HG03457 (cell line): ENCODE data around the gene FBXW12.

Experiments used
- ATAC-seq: cut with Tn5 transposase; IDR thresholded peaks from one replicate; pipeline ENCODE4 v1.9.1; 2021; ENCODE audit warnings: moderate number of reproducible peaks; ENCODE audit not compliant: unreplicated experiment

Gene FBXW12

DNA sequence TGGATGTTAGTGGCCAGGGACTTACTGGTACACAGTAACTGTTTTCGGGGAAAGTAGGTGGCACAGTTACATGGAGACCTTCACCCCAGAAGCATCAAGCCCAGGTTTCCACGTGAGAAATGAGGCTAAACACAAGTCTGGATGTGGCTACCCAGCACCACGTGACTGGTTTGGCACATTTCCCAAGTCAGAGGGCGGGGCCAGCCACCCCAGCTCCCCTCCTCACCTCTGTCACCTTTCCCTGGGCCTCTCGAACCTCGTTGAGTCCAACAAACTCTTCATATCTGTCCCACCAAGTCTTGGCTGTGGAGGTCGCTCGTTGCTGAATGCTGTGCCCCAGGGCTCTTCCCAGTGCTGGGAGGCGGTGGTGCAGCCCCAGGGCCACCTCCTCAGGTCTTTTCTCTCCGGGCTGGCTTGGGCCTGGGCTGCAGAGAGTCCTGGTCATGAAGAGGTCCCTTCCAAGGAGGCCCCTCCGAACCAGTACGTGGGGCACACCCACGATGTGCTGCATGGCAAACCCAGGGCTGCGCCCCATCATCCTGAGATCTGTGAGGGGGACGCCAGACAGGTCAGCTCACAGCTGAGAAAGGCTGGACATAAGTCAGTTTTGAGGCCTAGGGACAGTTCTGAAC, 62.7 kb downstream of the FBXW12 start:
- ATAC-seq = no peak

DNA sequence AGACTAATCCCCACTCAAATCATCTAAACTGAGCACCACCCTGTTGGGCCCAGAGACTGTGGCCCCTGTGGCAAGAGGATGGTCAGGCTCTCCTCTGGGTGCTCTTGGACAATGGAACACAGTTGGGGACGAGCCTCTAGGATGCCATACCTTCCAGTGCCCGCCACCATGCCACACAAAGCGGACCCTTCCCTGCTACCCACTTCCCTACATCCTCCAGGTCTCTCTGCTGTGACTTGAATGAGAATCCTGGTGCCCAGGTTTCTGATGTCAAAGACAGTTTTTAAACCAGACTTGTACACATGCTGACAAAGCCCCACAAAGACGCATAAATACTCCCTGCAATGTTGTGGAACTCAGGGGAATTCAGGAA, 63.2 kb downstream of the FBXW12 start:
- ATAC-seq = no peak

DNA sequence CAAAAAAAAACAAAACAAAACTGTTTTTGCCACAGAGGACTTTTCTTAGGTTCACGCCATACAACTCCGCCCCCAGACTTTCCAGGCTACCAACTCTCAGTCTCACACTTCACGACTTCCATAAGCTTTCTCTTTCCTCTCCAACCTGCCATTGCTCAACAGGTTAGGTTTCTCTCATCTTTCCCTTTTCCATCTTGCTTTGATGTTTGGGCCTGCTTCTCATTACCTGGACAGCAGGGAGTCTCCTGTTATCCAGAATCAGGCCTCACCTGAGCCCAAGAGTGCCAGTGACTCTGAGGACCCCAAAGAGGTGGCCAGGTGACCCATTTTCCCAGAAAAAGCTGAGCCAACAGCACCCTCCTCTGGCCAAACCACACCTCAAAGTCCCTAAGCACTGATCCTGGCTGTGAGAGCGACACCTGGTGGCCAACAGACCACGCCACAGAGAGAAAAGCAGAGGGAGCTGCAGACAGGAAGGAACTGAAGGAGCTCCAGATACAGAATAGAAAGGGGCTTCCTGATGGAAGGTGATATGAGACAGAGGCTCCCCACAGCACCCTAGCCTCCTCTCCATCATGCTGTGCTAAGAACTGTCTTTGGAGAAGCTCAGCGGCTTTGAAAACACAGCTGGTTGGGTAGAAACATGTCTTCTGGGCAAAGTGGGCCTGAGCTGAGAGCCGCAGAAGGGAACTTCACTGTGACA, 63.9 kb downstream of the FBXW12 start:
- ATAC-seq = no peak

DNA sequence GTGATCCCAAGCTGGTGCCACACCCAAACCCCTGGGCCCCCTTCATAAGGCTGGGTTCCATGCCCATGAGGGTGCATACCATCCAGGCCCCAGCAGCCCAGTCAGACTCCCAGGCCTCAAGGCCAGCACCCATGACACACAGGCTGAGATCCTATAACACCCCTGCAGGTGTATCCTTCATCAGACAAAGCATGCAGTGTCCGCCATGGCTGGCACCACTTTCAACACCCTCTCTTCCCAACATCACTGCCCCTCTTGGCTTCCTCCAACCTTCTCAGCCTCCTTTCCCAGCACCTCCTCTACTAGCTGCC, 64.4 kb downstream of the FBXW12 start:
- no peak for ATAC-seq

DNA sequence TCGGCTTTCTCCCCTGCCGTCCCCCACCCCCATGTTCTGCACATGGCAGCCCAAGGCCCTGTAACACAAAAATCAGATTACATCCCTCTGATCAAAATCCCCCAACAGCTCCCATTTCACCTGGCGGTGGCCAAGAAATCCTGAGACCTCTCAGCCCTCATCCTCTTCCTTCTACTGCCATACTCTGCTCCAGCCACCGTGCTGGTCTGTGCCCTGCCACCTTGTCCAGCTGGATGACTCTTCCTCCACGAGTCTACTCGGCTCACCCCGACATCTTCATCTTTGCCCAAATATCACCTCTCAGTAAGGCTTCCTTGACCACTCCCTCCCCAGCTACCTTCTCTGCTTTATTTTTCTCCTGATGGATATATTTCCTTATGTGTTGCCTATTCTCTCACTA, 64.8 kb downstream of the FBXW12 start:
- no peak for ATAC-seq

DNA sequence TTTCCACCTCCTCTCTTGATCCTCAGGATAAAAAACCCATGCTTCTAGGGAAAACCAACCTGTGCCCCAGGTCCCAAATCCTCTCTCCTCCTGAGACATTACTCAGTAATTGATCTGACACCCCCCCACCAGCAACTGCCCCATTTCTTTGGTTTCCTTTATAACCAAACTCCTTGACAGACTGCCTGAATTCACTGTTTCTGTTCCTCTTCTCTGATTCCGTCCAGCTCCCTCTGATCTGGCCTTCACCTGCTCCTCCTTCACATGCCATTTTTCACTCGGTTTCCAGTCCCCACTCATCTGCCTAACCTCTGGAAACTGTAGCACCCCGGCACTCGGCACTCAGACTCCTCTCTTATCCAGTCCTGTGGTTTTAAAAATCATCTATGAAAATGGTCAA, 65.8 kb downstream of the FBXW12 start:
- ATAC-seq = no peak

DNA sequence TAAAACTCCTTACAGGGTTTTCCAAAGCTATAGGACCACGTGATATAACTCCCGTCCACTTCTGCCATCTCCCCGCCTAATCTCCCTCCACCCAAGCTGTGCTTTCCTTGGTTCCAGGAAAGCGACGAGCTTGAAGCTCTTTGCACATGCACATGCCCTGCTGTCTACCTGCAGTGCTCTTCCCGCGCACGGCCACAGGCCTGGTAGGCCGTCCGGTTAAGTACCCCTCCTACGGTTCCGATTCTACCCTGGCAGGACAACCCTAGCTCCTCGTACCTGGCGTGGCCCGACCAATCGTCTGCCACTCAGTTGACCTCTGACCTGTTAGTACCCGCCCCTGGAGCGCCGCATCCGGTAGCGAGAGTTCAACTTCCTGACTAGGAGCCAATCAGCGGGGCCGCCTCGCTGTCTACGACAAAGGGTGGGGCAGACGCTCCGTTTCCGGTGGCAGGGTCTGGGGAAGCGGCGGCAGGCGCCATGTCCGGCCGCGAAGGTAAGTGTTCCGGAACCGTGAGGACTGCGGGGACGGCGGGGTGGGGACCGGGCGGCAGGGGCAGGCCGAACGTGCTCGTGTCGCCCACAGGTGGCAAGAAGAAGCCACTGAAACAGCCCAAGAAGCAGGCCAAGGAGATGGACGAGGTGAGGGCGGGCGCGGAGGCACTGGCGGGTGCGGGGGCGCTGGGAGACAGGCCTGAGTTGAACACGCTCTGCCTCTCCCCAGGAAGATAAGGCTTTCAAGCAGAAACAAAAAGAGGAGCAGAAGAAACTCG, 68.0 kb downstream of the FBXW12 start, which contains the start of the genes CCDC51 and TMA7:
CCDC51 (minus strand) TSS at position 300 of the 770 bp plus-strand sequence. CDS start 4,991 bp downstream, outside the sequence.
TMA7 (plus strand) TSS at position 438 of the 770 bp plus-strand sequence; CDS start at position 478, 40 bp downstream.
- ATAC-seq = peak; percentile 90

DNA sequence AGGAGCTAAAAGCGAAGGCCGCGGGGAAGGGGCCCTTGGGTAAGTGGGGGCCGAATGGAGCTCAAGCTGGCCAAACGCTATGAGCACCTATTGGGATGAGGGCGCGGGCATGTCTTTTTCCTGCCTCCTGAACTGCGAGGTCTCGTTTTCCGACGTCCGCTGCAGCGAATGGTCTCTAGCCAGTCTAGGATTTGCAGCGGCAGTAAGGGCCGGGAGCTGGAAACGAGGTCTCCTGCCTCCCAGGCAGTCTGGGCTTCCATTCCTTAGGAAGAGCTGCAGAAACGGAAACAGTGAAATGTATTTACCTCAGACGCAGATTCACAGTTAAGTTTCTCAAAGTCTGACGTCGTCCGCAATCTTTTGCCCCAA, 68.6 kb downstream of the FBXW12 start:
- peak; percentile 1 for ATAC-seq

DNA sequence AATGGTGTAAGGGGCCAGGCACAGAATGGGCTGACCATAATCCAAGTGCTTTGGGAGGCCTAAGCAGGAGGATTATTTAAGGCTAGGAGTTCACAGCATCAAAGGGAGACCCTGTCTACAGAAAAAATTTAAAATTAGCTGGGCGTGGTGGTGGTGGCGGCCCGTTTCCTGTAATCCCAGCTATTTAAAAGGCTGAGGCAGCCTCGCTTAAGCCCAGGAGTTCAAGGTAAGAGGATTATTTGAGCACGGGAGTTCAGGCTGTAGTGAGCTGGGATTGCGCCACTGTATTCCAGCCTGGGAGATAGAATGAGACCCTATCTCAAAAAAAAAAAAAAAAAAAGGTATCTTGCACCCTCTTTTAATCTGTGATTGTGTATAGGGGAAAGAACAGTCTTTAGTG, 69.9 kb downstream of the FBXW12 start:
- no peak for ATAC-seq
